ENCODE data around the gene PCED1B. TPM values are rescaled to one million over a fixed set of nuclear protein-coding genes. Genes with fewer than 3 reads are reported as not detected.

PCED1B gene
- total RNA-seq, 2 donors from 2014 or later: 0.87 to 46.9 TPM

DNA sequence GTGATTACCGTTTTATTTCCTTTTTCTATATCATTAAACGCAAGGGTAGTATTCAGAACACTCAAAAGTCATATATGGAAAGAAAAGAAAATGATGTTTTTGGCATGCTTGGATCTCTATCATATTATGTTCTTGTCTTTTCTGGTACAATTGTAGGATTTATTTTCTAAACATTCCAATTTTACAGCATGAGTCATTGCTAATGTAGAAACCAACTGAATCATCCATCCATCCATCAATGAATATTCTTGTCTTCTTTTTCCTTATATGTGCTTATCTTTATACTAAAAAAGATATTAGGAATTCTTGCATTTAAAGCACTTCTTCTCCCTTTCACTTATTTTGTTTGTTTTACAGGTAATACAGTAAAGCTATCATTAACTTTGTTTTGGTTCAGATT lies 20.7 kb downstream of the PCED1B start:
- Histone ChIP-seq H3K36me3 (no peaks in the 10 kb centered on the region), H3K9me3 (no peaks in the 10 kb centered on the region), H3K4me1 (replicated peaks) (no peaks in the 10 kb centered on the region), H3K27me3 (replicated peaks; ENCODE audit: insufficient read depth) (no peaks in the 10 kb centered on the region), H3K27ac (no peak overlapping the region), H3K4me3 (no peak overlapping the region)
- intact Hi-C loops (cut with DNase I): no loop called here
- no peak for DNase-seq (ENCODE audit: low spot score)
- TF ChIP-seq POLR2AphosphoS5 (IDR thresholded peaks at IDR 0.05) (no peak), POLR2A (IDR thresholded peaks at IDR 0.05) (no peak), CTCF (IDR thresholded peaks at IDR 0.05) (no peak)
- WGBS: 99% methylated on average over 2 of the region's 2 CpGs

GRCh38 chr12:47102406-47102805 lies 23.0 kb downstream of the PCED1B start:
- H3K4me1 ChIP-seq (replicated peaks): no peaks in the 10 kb centered on the region
- WGBS: 76% methylated on average over 4 of the region's 4 CpGs
- no peak overlapping the region for H3K27ac ChIP-seq
- TF ChIP-seq POLR2A (IDR thresholded peaks at IDR 0.05) (no peak), CTCF (IDR thresholded peaks at IDR 0.05) (no peak)
- no peaks in the 10 kb centered on the region for H3K9me3 ChIP-seq
- H3K4me3 ChIP-seq: no peak overlapping the region
- H3K36me3 ChIP-seq: no peaks in the 10 kb centered on the region
- H3K27me3 ChIP-seq (replicated peaks; ENCODE audit: insufficient read depth): no peaks in the 10 kb centered on the region
- intact Hi-C loops (cut with DNase I): no loop called here
- no peak for DNase-seq (ENCODE audit: low spot score)

DNA sequence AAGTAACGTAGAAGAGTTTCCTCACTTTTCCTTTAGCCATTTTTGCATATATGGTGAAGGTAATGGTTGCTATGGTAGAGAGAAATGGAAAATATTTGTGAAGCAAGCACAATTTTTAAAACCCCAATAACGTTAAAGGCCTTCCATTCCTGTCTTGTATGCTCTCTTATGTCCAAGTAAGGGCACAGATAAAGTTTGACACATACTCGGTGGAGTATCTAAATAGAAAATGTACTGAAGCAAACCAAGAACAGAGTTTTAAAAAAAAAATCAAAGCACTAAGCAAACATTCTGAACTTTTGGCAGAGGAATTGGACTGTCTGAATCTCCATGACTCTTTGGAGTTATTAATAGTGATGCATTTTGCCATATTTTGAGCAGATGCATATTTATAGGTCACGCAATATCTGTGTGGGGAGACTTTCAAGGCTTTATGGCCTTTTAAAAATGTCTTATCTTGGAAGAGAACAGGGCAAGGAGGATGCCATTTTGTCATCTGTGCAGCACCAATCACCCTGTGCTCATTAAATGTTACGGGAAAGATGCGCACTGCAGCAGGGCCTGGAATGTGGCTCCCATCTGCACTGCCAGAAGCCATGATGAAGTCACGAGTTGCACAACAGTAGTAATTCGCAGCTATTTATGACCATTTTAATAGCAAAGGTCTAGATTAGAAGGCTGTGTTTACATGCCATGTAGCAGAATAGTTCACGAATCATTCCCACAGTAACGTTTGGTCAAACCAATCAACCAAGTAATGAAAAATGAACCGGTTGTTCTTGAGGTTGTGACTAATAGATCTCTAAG lies 23.6 kb downstream of the PCED1B start:
- Histone ChIP-seq H3K9me3 (no peaks in the 10 kb centered on the region), H3K27me3 (replicated peaks; ENCODE audit: insufficient read depth) (no peaks in the 10 kb centered on the region), H3K4me1 (replicated peaks) (no peaks in the 10 kb centered on the region), H3K36me3 (no peaks in the 10 kb centered on the region), H3K4me3 (no peak overlapping the region), H3K27ac (no peak overlapping the region)
- WGBS: 48% methylated on average over 10 of the region's 11 CpGs
- peak; percentile 26 for TF ChIP-seq POLR2AphosphoS5 (IDR thresholded peaks at IDR 0.05)
- no peak for TF ChIP-seq CTCF (IDR thresholded peaks at IDR 0.05)
- no peak for TF ChIP-seq POLR2A (IDR thresholded peaks at IDR 0.05)
- no peak for DNase-seq (ENCODE audit: low spot score)
- intact Hi-C loops (cut with DNase I): no loop called here

DNA sequence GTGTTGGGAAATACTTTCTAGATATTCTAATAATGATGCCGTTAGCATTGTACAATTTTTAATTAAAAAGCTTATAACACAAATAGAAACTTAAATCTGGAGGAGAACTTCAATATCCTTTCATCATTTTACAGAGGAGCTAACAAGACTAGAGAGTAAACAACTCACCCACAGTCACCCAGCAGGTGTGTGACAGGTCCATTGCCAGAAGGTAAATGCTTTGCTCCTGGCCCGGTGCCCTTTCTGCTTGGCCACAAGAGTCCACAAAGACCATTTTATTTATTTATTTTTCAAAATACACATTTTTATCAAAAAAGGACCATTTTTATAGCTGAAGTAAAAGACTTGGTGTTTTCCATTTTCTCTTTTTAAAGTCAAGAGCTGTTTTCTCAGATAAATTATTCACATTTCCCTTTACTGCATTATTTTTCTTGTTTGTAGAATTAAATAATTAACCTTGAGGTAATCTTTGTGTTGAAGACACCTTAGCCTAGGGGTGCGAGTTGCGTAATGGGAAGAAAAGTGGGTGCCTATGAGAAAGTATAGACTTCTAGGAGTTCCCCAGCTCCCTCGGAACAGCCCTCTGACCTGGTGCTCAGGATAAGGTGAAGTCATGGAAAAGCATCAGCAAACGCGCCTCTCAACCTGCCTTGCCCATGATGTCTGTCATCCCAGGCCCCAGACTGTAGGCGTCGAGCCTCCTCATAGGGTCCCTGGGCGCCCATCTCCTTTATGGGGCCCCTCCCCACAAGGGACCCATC lies 26.7 kb downstream of the PCED1B start:
- H3K9me3 ChIP-seq: no peaks in the 10 kb centered on the region
- DNase-seq (ENCODE audit: low spot score): peak; percentile 75
- 69% methylated on average over 10 of the region's 10 CpGs for WGBS
- no peak overlapping the region for H3K4me3 ChIP-seq
- H3K27me3 ChIP-seq (replicated peaks; ENCODE audit: insufficient read depth): no peaks in the 10 kb centered on the region
- H3K27ac ChIP-seq: no peak overlapping the region
- peaks cover 4% of the 10 kb centered on the region for H3K4me1 ChIP-seq (replicated peaks)
- H3K36me3 ChIP-seq: no peaks in the 10 kb centered on the region
- TF ChIP-seq POLR2AphosphoS5 (IDR thresholded peaks at IDR 0.05) (peak; percentile 39), CTCF (IDR thresholded peaks at IDR 0.05) (no peak), POLR2A (IDR thresholded peaks at IDR 0.05) (no peak)
- intact Hi-C loops (cut with DNase I): no loop called here
